IPS-NIHi11 (cell line): ENCODE measurements around the gene SMTN.
"Not testable (repeated sequence)": the region's sequence is repeated elsewhere in the genome, so short reads cannot be mapped to it uniquely, and the experiment has no call there.

ENCODE experiments used
- DNase-seq: peaks from one replicate; pipeline ENCODE4 v3.0.0; 2012; ENCODE audit warnings: mixed read lengths, low spot score

SMTN gene

DNA sequence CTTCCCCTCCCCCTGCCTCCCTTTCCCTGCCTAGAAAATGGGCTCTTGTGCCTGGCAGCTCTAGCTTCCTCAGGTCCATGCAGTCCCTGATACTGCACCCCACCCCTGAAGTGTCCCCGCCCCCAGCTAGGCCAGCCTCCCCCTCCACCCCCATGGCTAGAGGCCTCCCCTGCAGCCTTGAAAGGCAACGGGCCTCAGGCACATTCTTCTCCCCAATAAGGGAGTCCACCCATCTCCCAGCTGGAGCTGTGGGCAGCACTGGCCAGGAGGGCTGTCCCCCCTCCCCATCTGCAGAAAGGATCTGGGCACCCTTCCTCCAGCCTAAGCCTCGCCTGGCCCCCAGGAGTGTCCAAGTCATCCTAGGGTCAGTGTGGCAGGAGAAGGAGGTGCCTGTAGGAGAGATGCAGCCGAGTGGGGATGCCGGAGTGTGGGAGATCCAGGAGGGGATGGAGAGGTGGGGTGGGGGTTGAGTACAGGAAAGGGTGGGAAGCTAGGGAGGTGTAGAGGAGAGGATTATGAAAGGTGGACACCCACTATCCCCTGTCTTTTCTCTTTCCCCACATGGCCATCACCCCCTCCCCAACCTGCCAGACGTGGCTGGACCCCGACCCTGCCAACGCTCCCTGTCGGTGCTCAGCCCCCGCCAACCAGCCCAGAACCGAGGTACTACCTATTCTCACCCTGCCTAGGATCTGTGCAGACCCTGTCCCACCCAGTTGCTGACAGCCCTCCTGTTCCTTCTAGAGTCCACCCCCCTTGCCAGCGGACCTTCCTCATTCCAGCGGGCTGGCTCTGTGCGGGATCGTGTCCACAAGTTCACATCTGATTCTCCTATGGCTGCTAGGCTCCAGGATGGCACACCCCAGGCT lies 9.3 kb downstream of the SMTN start:
- no peak for DNase-seq

DNA sequence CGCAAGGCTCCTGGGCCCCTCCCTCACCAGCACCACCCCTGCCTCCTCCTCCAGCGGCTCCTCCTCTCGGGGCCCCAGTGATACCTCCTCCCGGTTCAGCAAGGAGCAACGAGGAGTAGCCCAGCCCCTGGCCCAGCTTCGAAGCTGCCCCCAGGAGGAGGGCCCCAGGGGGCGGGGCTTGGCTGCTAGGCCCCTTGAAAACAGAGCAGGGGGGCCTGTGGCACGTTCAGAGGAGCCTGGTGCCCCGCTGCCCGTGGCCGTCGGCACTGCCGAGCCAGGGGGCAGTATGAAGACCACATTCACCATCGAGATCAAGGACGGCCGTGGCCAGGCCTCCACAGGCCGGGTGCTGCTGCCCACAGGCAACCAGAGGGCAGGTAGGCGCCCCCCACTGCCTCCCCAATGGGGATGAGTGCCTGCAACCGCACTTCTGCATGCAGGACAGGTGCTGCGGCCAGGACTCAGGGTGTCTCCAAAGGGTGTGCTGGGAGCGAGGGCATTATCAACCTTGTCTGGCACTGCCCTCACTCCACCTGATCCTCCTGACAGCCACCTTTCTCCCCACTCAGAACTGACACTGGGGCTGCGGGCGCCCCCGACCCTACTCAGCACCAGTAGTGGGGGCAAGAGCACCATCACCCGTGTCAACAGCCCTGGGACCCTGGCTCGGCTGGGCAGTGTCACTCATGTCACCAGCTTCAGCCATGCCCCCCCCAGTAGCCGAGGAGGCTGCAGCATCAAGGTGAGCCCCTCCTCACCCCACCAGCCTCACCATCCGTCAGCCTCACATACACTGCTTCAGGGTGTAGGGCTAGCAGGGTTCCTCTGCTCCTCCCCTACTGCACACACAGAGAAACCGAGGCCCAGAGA lies 10.2 kb downstream of the SMTN start:
- no peak for DNase-seq

DNA sequence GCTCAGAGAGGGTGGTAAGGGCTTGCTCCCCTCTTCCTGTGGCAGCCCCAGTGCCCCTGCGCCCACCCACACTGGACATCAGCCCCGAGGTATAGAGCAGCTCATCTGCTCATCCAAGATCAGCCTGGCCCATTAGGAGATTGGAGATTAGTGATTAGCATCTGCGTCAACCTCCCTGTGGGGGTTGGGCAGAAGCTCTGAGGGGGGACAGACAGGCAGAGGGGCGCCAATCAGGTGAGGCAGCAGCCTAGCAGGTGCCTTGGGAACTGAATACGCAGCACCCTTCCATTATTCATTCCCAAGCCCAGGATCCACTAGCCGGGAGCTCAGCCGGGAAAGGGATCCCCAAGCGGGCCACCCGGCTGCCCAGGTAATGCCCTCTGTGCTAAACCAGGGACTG lies 11.0 kb downstream of the SMTN start:
- no peak for DNase-seq

DNA sequence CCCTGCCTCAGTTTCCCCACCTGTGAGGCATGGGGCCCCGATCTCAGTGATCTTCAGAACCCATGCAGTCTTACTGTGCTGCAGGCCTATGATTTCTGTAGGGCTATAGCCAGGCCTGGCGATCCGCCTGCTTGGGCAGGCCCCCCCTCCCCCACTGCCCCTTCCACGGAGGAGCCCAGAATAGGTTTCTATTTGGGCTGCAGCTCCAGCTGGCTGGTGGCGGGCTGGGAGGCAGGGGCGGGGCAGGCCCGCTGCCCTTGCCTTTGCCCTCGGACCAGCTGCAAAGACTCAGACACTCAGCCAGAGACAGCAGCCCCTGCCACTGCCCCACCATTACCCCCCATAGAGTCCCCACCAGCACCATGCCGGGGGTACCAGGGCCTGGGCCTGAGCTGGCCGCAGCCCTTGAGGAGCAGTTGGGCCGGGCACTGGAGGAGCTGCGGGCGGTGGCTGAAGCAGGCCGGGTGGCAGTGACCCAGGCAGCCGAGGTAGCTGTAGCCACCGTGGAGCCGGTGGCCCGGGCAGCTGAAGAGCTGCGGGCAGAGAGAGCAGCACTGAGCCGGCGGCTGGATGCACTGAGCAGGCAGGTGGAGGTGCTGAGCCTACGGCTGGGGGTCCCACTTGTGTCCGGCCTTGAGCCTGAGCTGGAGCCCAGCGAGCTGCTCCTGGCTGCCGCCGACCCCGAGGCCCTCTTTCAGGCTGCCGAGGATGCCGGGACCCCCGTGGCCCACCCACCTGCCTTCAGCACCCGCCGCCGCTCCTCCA lies 12.2 kb downstream of the SMTN start:
- DNase-seq, result no peak

DNA sequence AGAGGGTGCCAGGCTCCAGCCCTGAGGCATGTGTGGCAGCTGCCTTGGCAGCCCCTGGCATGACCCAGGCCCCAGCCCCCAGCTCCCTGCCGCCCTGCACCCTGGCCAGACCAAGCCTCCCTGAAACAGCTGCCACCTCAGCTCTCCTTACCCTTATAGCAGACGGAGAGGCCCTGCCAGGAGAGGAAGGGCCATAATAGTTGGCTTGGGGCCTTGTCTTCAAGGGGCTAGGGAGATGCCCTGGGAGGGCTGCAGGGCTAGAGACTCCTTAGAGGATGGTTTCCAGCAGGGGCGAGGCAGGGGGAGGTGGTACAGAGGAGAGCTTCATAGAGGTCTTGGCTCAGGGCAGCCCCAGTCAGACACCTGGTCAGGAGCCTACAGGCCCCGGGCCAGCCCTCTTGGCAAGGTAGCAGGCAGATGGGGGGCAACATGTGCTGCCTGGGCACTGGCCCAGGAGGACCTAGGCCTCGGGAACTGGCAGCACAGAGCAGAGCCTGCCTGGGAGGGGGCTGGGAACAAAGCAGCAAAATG lies 13.0 kb downstream of the SMTN start:
- no peak for DNase-seq

DNA sequence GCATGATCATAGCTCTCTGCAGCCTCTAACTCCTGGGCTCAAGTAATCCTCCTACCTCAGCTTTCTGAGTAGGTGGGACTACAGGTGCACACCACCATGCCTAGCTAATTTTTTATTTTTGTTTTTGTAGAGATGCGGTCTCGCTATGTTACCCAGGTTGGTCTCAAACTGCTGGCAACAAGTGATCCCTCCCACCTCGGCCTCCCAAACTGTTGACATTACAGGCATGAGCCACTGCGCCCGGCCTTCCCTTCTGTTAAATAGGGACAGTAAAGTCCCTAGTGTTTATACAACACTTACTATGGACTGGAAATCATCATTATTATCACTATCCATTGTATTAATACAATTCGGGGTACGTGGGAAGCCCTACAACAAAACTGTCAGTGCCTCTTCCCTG lies 13.6 kb downstream of the SMTN start:
- no peak for DNase-seq

DNA sequence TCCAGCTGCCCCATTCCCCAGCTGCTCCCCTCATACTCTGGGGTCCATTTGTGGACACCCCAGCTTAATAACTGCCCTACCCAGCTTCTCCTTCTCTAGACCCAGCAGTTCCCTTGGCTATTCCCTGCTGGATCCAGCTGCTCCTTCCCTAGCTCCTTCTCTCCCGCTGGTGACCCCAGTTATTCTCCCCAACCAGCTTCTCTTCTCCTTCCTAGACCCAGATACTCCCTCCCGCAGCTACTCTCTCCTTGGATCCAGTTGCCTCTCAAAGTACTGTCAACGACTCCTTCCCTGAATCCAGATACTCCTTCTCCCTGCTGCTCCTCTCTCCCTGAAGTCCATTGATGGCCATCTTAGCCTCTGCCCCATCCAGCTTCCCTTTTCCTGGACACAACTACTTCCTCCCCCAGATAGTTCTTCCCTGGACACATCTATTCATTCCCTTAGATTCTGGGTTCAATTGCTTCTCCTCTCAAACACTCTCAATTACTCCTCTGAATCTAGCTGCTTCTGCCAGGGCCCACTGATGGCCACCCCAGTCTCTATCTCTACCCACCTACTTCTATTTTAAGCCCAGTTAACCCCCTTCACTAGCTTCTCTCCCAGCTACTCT lies 14.6 kb downstream of the SMTN start:
- DNase-seq, result no peak

DNA sequence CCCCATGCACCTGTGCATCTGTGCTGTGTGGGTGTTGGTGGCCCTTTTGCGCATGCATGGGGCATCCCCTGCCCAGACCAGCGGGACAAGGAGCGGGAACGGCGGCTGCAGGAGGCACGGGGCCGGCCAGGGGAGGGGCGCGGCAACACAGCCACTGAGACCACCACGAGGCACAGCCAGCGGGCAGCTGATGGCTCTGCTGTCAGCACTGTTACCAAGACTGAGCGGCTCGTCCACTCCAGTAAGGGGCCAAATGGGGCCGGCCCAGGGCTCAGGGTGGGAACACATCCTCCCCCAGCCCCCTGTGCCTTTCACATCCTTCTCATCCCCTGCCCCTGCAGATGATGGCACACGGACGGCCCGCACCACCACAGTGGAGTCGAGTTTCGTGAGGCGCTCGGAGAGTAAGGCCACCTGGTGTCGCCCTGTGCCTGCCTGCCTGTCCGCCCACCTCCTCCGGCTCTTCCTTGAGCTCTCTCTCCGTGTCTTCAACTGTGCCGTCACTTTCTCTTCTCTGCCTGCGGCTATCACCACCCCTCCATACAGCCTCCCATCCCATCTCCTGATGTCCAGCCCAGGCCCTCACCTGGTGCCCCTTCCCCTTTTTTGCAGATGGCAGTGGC lies 15.7 kb downstream of the SMTN start:
- no peak for DNase-seq

DNA sequence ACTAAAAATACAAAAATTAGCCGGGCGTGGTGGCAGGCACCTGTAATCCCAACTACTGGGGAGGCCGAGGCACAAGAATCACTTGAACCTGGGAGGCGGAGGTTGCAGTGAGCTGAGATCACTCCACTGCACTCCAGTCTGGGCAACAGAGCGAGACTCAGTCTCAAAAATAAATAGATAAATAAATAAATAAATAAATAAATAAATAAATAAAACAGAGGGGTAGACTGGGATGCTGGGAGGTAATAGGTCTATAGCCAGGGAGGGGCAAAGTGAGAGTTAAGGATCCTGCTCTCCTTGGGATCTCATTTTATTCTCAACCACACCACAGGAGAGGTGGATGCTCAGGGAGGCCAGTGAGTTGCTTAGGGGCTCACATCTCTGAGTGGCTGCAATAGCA lies 16.4 kb downstream of the SMTN start:
- not testable (repeated sequence) for DNase-seq

DNA sequence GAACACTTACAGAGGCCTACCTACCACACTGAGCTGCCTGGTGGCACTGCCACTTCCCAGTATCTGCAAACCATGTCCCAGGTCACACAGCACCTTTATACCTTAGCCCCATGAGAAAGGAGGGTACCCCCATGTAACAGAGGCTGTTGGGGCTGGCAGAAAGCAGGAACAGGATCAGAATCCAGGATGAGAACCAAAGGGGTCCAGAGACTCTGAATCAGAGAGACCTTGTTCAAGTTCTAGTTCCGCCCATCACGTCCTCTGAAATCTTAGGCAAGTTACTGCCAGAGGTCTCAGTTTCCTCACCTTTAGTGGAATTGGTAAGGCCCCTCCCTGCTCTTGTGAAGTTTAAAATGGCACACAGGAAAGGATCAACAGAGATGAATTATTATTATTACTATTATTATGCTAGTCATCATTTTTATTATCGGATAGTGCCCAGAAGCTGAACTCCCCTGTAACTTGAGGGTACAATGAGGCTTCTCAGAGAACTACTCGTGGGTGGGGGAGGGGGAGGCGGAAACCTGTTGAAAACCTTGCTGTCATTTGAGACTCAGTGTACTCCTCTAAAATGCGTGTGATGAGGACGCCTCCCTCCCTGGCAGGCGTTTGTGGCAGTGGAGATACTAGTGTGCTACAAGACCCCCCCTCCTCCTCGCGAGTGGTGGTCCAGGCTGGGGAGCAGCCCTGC lies 17.0 kb downstream of the SMTN start:
- no peak for DNase-seq

DNA sequence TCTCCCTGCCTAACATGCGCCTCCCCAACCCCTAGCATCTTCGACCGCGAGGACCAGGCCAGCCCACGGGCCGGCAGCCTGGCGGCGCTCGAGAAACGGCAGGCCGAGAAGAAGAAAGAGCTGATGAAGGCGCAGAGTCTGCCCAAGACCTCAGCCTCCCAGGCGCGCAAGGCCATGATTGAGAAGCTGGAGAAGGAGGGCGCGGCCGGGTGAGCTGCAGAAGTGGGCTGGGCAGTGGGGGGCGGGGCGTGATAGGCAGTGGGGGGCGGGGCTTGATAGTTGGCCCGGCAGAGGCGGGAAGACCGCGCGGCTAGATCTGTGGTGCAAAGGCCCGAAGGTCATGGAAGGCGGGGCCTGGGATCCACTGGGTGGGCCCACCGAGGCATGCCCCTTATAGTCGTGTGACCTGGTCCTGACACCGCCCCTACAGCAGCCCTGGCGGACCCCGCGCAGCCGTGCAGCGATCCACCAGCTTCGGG lies 17.6 kb downstream of the SMTN start:
- peak; percentile 93 for DNase-seq

DNA sequence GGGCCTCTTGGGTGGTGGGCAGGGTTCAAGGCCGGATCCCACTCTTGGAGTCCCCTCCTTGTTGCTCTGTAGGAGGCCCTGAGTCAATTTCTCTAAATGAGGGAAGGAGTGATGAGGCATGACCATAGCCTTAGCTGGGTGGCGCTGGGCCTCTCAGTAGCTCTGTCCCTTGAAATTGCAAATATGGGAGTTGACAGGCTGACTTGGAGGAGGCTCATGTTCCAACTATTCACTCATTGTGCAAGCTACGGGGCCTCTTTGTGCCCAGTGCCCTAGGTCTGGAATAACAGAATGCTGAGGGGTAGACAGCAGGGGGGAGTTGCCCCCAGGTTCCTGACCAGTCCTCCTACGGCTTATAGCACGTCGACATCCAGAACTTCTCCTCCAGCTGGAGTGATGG lies 18.3 kb downstream of the SMTN start:
- no peak for DNase-seq

DNA sequence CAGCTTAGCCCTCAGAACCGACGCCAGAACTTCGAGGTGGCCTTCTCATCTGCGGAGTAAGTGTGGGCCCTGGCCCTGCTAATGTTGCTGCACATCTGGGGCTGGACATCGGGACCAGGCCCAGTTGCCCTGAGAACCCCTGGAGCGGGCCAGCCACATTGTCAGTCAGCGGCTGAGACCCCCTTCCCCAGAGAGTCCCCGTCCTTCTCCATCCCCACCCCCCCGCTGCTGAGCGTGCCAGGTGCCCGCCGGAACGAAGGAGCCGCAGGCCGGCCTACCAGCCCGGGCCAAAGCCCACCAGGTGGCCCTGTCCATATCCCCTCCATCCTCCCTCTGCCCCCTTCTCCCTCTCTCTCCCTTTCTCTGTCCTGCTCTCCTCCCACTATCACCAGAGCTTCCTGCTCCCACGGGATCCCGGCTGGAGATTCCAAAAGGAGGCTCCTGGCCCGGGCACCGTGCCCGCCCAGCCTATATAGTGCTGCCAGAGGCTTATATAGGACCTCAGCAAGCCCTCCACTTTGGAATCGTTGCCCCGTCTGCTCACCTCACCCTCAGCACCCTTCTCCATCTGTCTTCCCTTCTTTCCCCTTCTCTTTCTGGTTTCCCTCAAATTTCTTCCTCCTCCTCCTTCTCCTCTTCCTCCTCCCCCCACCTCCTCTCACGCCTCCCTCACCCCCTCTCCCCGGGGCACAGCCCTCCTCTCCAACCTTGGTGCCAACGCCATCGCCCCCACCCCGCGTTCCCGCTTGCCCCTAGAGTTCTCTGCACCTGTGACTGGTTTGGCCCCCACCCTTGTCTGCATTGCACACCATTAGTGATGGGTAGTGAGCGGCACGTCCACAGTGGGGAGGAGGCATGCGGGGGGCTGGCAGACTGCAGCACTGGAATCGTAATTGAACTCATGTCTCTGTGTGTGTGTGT lies 19.0 kb downstream of the SMTN start:
- DNase-seq, result no peak

DNA sequence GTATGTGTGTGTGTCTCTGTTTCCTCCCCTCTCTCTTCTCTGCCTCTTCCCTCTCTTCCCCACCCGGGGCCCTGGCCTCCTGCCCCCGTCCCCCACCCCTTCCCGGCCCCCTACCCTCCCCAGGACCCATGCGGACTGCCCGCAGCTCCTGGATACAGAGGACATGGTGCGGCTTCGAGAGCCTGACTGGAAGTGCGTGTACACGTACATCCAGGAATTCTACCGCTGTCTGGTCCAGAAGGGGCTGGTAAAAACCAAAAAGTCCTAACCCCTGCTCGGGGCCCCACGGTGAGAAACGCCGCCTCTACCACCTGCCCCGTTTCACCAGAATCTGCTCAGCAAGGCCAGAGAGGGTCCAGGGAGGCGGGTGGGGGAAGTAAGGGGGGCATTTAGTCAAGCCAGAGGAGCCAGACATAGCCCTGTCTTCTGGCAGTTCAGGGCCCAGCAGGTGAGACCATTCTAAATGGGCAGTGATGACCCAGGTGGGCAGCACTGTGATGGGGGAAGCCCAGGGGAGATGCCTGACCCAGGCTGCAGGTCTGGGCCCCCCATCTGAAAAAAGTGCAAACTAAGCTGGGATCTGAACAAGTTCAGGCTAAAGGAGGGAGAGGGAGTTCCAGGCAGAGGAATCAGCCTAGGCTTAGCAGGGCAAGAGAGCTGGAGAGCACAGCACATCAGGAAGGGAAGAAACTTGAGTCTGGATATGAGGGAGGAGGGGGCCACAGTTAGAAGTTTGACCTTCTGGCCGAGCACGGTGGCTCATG lies 19.8 kb downstream of the SMTN start:
- DNase-seq, result no peak

DNA sequence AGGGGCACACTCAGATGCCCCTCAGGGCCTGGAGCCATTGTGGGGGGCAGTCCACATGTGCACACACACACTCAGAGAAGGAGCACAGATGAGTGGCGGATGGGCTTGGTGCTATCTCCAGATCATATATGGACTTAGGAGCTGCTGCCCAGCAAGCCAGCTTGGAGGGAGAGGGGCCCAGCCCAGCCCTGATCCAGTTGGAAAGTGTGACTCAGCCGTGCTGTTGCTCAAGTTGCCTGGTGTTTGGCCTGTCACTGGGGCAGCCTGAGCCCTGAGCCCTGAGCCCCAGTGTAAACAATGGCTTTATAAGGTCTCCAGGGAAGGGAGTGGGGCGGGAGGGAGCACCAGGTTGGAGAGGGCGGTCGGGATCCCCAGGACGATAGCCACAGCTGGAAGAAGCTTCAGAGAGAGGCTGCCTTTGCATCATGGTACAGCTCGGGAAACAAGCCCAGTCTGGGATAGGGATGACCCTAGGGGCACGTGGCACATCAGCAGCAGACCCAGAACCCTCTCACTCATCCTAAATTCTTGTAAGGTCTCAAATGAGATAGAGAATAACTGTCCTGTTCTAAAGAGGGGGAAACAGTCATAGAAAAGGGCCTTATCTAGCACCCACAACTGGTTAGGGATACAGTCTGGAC lies 21.4 kb downstream of the SMTN start:
- no peak for DNase-seq

DNA sequence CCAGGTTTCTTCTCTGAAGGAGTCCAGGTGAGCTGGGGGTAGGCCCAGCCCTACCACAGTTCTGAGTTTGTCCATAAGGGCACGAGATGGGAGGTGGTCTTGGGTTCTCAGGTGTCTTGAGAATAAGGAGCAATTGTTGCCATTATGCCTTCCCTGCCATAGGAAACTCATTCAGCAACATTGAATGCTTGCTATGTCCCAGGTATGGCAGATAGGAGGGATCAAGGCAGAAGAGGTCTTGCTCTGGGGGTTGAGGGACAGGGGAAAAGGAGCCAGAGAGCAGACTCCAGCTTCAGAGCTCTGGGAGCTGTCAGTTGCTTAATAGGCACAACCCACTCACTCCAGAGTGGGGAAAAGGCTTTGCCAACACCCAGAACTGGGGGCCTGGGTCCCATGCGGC lies 22.0 kb downstream of the SMTN start:
- no peak for DNase-seq

DNA sequence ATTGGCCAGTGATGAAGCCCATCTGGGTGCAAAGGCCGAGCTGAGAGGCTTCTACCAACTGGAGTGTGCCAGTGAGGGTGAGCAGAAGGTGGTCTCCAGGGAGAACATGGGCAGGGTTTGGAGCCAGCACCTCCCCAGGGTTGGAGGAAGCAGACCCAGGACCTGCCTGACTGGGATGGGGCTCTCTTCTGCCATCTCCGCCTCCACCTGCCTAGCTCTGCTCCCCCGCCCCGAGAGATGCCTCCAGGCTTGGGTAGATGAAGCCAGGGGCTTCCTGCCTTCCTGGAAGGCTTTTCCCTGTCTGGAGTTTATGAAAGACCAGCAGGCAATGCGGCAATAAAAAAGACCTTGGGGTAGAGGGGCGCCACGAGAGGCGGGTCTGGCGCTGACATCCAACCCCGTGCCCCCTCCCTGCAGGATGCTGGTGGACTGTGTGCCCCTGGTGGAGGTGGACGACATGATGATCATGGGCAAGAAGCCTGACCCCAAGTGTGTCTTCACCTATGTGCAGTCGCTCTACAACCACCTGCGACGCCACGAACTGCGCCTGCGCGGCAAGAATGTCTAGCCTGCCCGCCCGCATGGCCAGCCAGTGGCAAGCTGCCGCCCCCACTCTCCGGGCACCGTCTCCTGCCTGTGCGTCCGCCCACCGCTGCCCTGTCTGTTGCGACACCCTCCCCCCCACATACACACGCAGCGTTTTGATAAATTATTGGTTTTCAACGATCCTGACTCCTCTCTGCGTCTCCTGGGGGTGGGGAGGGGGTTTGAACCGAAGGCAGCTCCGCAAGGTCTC lies 23.0 kb downstream of the SMTN start:
- DNase-seq, result no peak
